HCT116 (cell line): Measurements from ENCODE around the gene COL15A1. TPM values are rescaled to one million over a fixed set of nuclear protein-coding genes. Genes with fewer than 3 reads are reported as not detected.

ENCODE experiments used
- ATAC-seq: fragments of 200-7000 bp; cut with Tn5 transposase; 2 replicates; pipeline ENCODE4 v1.9.1; 2020; ENCODE audit warnings: mild to moderate bottlenecking, moderate library complexity
- BruUV-seq: library from RNA; stranded (reverse); fragments of 400-500 nt; replicated peaks from 2 replicates; lab custom pipeline; 2021; lab: Mats Ljungman, UMichigan
- CTCF ChIA-PET: fragments of 300-600 bp; sonication (Branson Sonifier 250); formaldehyde crosslinking; loops from one replicate; lab custom pipeline; 2021; ENCODE audit warnings: antibody characterized with exemption; lab: Charles Lee
- POLR2A ChIA-PET: fragments of 300-600, 350-600 bp; sonication (Branson Sonifier 250); formaldehyde crosslinking; loops from one replicate; lab custom pipeline; 2021; ENCODE audit warnings: antibody characterized with exemption; lab: Charles Lee
- RAD21 ChIA-PET, 2 experiments: fragments of 300-600 bp; sonication (Branson Sonifier 250); formaldehyde crosslinking; loops; one replicate each; lab custom pipeline; 2023; ENCODE audit warnings: low total read pairs in 2 of 2; ENCODE audit not compliant: uncharacterized antibody in 2 of 2, unreplicated experiment in 2 of 2, low non-redundant PET in 1 of 2; lab: Charles Lee
- DNase-seq: peaks from one replicate; pipeline ENCODE4 v3.0.0-alpha.2; 2010; ENCODE audit warnings: low read depth, low spot score
- H2AFZ ChIP-seq: fragments of 200-600 bp; shearing (Covaris generic), sonication (generic); 2 replicates; pipeline ENCODE4 v1.6.1; 2017; ENCODE audit warnings: low read depth, mixed run types, mixed read lengths, antibody characterized with exemption, low read length; ENCODE audit not compliant: poor library complexity, severe bottlenecking
- H3K27ac ChIP-seq: 2 replicates; pipeline ENCODE4 v1.5.1; 2012; ENCODE audit warnings: low read depth, low read length
- H3K27me3 ChIP-seq: fragments of 200-600 bp; sonication (generic); 2 replicates; pipeline ENCODE4 v1.6.1; 2016; ENCODE audit warnings: mixed run types, low read length, mixed read lengths; ENCODE audit not compliant: insufficient read depth
- H3K36me3 ChIP-seq, 2 experiments: fragments of 200-500 bp in 1 of 2; fragments of 200-600 bp in 1 of 2; sonication (Bioruptor generic) in 1 of 2; sonication (generic) in 1 of 2; 2 replicates each; pipeline versions ENCODE4 v1.5.1 to v1.6.1; 2014 to 2016; ENCODE audit warnings: low read length in 2 of 2, inconsistent platforms in 1 of 2, mixed read lengths in 1 of 2, mixed run types in 1 of 2; ENCODE audit not compliant: insufficient read depth in 2 of 2, control insufficient read depth in 1 of 2
- H3K4me1 ChIP-seq, 2 experiments: fragments of 200-600 bp in 1 of 2; sonication (generic) in 1 of 2; 2 replicates each; pipeline versions ENCODE4 v1.5.1 to v1.6.1; 2012 to 2017; ENCODE audit warnings: low read length in 2 of 2, inconsistent platforms in 1 of 2, mild to moderate bottlenecking in 1 of 2, mixed read lengths in 1 of 2, mixed run types in 1 of 2, moderate library complexity in 1 of 2; ENCODE audit not compliant: insufficient read depth in 2 of 2, control insufficient read depth in 1 of 2
- H3K4me2 ChIP-seq: fragments of 200-600 bp; sonication (generic); 2 replicates; pipeline ENCODE4 v1.6.1; 2017; ENCODE audit warnings: mixed run types, low read length, mixed read lengths
- H3K4me3 ChIP-seq, 2 experiments: fragments of 200-600 bp in 1 of 2; sonication (generic) in 1 of 2; replicated peaks in 1 of 2; 2 replicates each; pipeline ENCODE4 v1.5.1; 2011 to 2016; ENCODE audit warnings: low read length in 2 of 2, control low read depth in 1 of 2, low read depth in 1 of 2, mild to moderate bottlenecking in 1 of 2, mixed read lengths in 1 of 2, mixed run types in 1 of 2
- H3K79me2 ChIP-seq: fragments of 200-600 bp; sonication (generic); 2 replicates; pipeline ENCODE4 v1.6.1; 2017; ENCODE audit warnings: mild to moderate bottlenecking, mixed run types, low read length, moderate library complexity, mixed read lengths; ENCODE audit not compliant: insufficient read depth
- H3K9ac ChIP-seq: fragments of 200-600 bp; sonication (generic); 2 replicates; pipeline ENCODE4 v1.6.1; 2016; ENCODE audit warnings: low read length, mixed read lengths
- H3K9me2 ChIP-seq: fragments of 200-600 bp; sonication (generic), shearing (Covaris generic); 2 replicates; pipeline ENCODE4 v1.6.1; 2017; ENCODE audit warnings: mixed run types, mild to moderate bottlenecking, moderate library complexity; ENCODE audit not compliant: insufficient read depth
- H3K9me3 ChIP-seq, 2 experiments: fragments of 200-500 bp in 1 of 2; fragments of 200-600 bp in 1 of 2; sonication (Bioruptor generic) in 1 of 2; sonication (generic) in 1 of 2; 2 replicates each; pipeline ENCODE4 v1.6.1; 2014 to 2017; ENCODE audit warnings: low read length in 2 of 2, mixed read lengths in 2 of 2, inconsistent platforms in 1 of 2, low read depth in 1 of 2, mild to moderate bottlenecking in 1 of 2, mixed run types in 1 of 2, moderate library complexity in 1 of 2; ENCODE audit not compliant: control insufficient read depth in 1 of 2, insufficient read depth in 1 of 2
- H4K20me1 ChIP-seq: fragments of 200-600 bp; sonication (generic), shearing (Covaris generic); 2 replicates; pipeline ENCODE4 v1.6.1; 2017; ENCODE audit warnings: mixed run types, mild to moderate bottlenecking, moderate library complexity; ENCODE audit not compliant: insufficient read depth
- ELF1 ChIP-seq: IDR thresholded peaks from 2 replicates; pipeline ENCODE4 v1.6.1; 2012; ENCODE audit warnings: low read depth, borderline replicate concordance
- FOSL1 ChIP-seq: IDR thresholded peaks from 2 replicates; pipeline ENCODE4 v1.6.1; 2012; ENCODE audit warnings: low read depth
- POLR2AphosphoS5 ChIP-seq: IDR thresholded peaks from 2 replicates; pipeline ENCODE4 v1.6.1; 2011; ENCODE audit warnings: mild to moderate bottlenecking, low read depth, low read length, moderate library complexity
- REST ChIP-seq: IDR thresholded peaks from 2 replicates; pipeline ENCODE4 v1.6.1; 2012; ENCODE audit warnings: low read depth
- SP1 ChIP-seq: IDR thresholded peaks from 2 replicates; pipeline ENCODE4 v1.6.1; 2012; ENCODE audit warnings: low read depth
- SRF ChIP-seq: IDR thresholded peaks from 2 replicates; pipeline ENCODE4 v1.6.1; 2012; ENCODE audit warnings: low read depth
- YY1 ChIP-seq: IDR thresholded peaks from 2 replicates; pipeline ENCODE4 v1.6.1; 2011; ENCODE audit warnings: low read length, low read depth, moderate library complexity, mild to moderate bottlenecking; ENCODE audit not compliant: insufficient replicate concordance; ENCODE audit errors: extremely low read depth
- ZBTB33 ChIP-seq: IDR thresholded peaks from 2 replicates; pipeline ENCODE4 v1.6.1; 2011; ENCODE audit warnings: mild to moderate bottlenecking, low read length, moderate library complexity; ENCODE audit not compliant: insufficient replicate concordance; ENCODE audit errors: extremely low read depth
- ZFX ChIP-seq: fragments of 450-650 bp; IDR thresholded peaks from 2 replicates; pipeline ENCODE4 v1.6.1; 2017
- intact Hi-C: fragments of 100-400 bp; cut with micrococcal nuclease; formaldehyde crosslinking; loops from 2 replicates; pipeline ENCODE4 v1.10.0; 2022
- total RNA-seq: library from RNA; stranded (reverse); gene quantifications from one replicate; pipeline ENCODE4 v1.2.1, GENCODE V29; 2021; ENCODE audit not compliant: unreplicated experiment
- TF ChIP-seq, protein P1 (sequence below): IDR thresholded peaks from 2 replicates; pipeline ENCODE4 v1.6.1; 2012
- TF ChIP-seq, protein P2 (sequence below): IDR thresholded peaks from 2 replicates; pipeline ENCODE4 v1.6.1; 2012

The COL15A1 gene
- total RNA-seq, 1 experiment from 2014 or later = 0.15 TPM

DNA sequence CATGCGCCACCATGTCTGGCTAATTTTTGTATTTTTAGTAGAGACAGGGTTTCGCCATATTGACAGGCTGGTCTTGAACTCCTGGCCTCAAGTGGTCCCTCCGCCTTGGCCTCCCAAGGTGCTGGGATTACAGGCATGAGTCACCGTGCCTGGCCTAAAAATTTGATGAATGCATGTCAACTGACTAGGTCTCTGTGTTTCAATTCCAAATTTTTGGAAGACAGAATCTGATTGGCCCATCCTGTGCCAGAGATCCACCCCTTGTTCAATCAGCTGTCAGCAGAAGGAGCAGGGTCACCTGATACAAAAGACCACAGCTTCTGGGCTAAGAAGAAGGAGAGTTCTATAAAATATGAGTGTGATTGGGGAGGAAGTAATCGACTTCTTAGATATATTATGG lies 43.5 kb upstream of the COL15A1 start:
- TF ChIP-seq ZFX (no peak), ELF1 (no peak), FOSL1 (no peak), POLR2AphosphoS5 (no peak), SRF (no peak), REST (no peak), SP1 (no peak), ZBTB33 (no peak), YY1 (no peak)
- TF ChIP-seq, protein P1, sequence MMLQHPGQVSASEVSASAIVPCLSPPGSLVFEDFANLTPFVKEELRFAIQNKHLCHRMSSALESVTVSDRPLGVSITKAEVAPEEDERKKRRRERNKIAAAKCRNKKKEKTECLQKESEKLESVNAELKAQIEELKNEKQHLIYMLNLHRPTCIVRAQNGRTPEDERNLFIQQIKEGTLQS = no peak
- TF ChIP-seq, protein P2, sequence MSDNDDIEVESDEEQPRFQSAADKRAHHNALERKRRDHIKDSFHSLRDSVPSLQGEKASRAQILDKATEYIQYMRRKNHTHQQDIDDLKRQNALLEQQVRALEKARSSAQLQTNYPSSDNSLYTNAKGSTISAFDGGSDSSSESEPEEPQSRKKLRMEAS = no peak
- TF ChIP-seq, all 23 proteins: peak for 0
- no peak overlapping the region for H3K4me3 ChIP-seq
- no TSS peak for BruUV-seq
- CTCF ChIA-PET = no interaction called here
- no peaks in the 10 kb centered on the region for H3K27me3 ChIP-seq
- no peaks in the 10 kb centered on the region for H4K20me1 ChIP-seq
- no peaks in the 10 kb centered on the region for H3K79me2 ChIP-seq
- POLR2A ChIA-PET = no interaction called here
- DNase-seq = no peak
- no peak overlapping the region for H3K27ac ChIP-seq
- no peak overlapping the region for H3K9ac ChIP-seq
- H3K4me2 ChIP-seq = no peak overlapping the region
- H2AFZ ChIP-seq = no peak overlapping the region
- H3K9me3 ChIP-seq = no peaks in the 10 kb centered on the region
- no peaks in the 10 kb centered on the region for H3K4me1 ChIP-seq
- ATAC-seq = no peak
- RAD21 ChIA-PET = no interaction called here
- H3K9me2 ChIP-seq = no peaks in the 10 kb centered on the region
- intact Hi-C loops = no loop called here
- no peaks in the 10 kb centered on the region for H3K36me3 ChIP-seq
